Spleen (tissue), 11 donors: ENCODE measurements around the gene ALDH1A3. TPM values are rescaled to one million over a fixed set of nuclear protein-coding genes. Genes with fewer than 3 reads are reported as not detected.

Experiments used
- DNase-seq: peaks from one replicate; pipeline ENCODE4 v3.0.0-alpha.2; 2020
- H3K27ac ChIP-seq, 8 donors: fragments of 200-600 bp; sonication (generic) in 7 of 8; 1 replicate in 4 of 8; 2 replicates in 4 of 8; pipeline versions ENCODE4 v1.5.0 to v1.8.0; 2016 to 2021; ENCODE audit warnings: inconsistent platforms in 4 of 8, mild to moderate bottlenecking in 4 of 8, moderate library complexity in 1 of 8
- H3K27me3 ChIP-seq, 7 donors: fragments of 200-600 bp; sonication (generic) in 6 of 7; replicated peaks in 1 of 7; 1 replicate in 4 of 7; 2 replicates in 3 of 7; pipeline versions ENCODE4 v1.5.0 to v1.8.0; 2016 to 2021; ENCODE audit warnings: inconsistent platforms in 3 of 7, mild to moderate bottlenecking in 1 of 7
- H3K36me3 ChIP-seq, 6 donors: fragments of 200-600 bp; sonication (generic) in 5 of 6; 1 replicate in 4 of 6; 2 replicates in 2 of 6; pipeline versions ENCODE4 v1.5.0 to v1.8.0; 2016 to 2021; ENCODE audit warnings: inconsistent platforms in 2 of 6
- H3K4me1 ChIP-seq, 6 donors: fragments of 200-600 bp; sonication (generic) in 5 of 6; 1 replicate in 3 of 6; 2 replicates in 3 of 6; pipeline versions ENCODE4 v1.5.0 to v1.8.0; 2016 to 2021; ENCODE audit warnings: inconsistent platforms in 3 of 6
- H3K4me3 ChIP-seq, 8 donors: fragments of 200-600 bp; sonication (generic) in 7 of 8; 1 replicate in 4 of 8; 2 replicates in 4 of 8; pipeline versions ENCODE4 v1.5.0 to v1.8.0; 2016 to 2021; ENCODE audit warnings: inconsistent platforms in 4 of 8, mild to moderate bottlenecking in 4 of 8, moderate library complexity in 2 of 8
- H3K9me3 ChIP-seq, 8 donors: fragments of 200-600 bp; sonication (generic) in 7 of 8; 1 replicate in 4 of 8; 2 replicates in 4 of 8; pipeline versions ENCODE4 v1.5.0 to v1.8.0; 2016 to 2021; ENCODE audit warnings: inconsistent platforms in 4 of 8
- POLR2A ChIP-seq, 3 donors: fragments of 450-650 bp; IDR thresholded peaks; one replicate each; pipeline ENCODE4 v1.5.1; 2017; ENCODE audit warnings: antibody characterized with exemption in 3 of 3, mild to moderate bottlenecking in 1 of 3
- POLR2AphosphoS5 ChIP-seq, 3 donors: sonication (generic); formaldehyde crosslinking; IDR thresholded peaks; one replicate each; pipeline ENCODE4 v1.5.1; 2017; ENCODE audit warnings: antibody characterized with exemption in 3 of 3
- WGBS, 5 donors: extraction: QIAGEN DNeasy Blood & Tissue Kit in 3 of 5; methylation state at CpG; one replicate each; pipeline versions ENCODE4 v1.1.5 to v1.1.7; 2013 to 2018; 5-methylcytosine and 5-hydroxymethylcytosine counted together
- intact Hi-C: fragments of 100-400 bp; cut with DNase I; formaldehyde crosslinking; loops from one replicate; pipeline ENCODE4 v1.15.0; 2023; ENCODE audit warnings: low total_unique reads
- polyA plus RNA-seq, 3 donors: library from polyadenylated mRNA; stranded (reverse); fragments of 200-250 nt; gene quantifications; one replicate each; pipeline ENCODE4 v1.2.1, GENCODE V29; 2013
- total RNA-seq, 7 donors: library from RNA; depleted of rRNA in 3 of 7; stranded (reverse); fragments of >200 nt in 3 of 7; fragmentation: NEBNext Ultra II Directional in 4 of 7; extraction: Animal tissue kit (Norgen Biotek cat#: 25700) in 4 of 7; gene quantifications; one replicate each; pipeline versions ENCODE4 v1.1.0 to v1.2.1, GENCODE V29; 2016 to 2021
- TF ChIP-seq, protein P1 (sequence below), 11 experiments: fragments of 200-600 bp in 7 of 11; fragments of 450-650 bp in 4 of 11; sonication (generic) in 4 of 11; IDR thresholded peaks in 8 of 11; conservative IDR thresholded peaks in 3 of 11; 1 replicate in 7 of 11; 2 replicates in 4 of 11; pipeline versions ENCODE4 v1.4.0 to v1.8.0; 2016 to 2021; ENCODE audit warnings: antibody characterized with exemption in 11 of 11, inconsistent platforms in 4 of 11, mild to moderate bottlenecking in 1 of 11
- donor health status: healthy with polysubstance abuse.
- donor health status: DM: no; HTN: no; CAD: no; lungs with moderate emphysema.
- donor health status: DM: no; HTN: no; CAD: no.
- donor health status: Bipolar disorder and iron deficiency.
- donor health status: healthy.
- donor health status: DM: no; HTN: no; CAD: no.
- donor health status: DM: yes; HTN: yes; CAD: no.

ALDH1A3 gene
- total and polyA plus RNA-seq, 10 donors = 0.94 to 22.3 (median 4.6) TPM

- intact Hi-C loops = no loop called here
- no peak for DNase-seq
Measured at GRCh38 chr15:100859970-100860828, 19.4 kb upstream of the ALDH1A3 start.

GRCh38 chr15:100860829-100861510, 18.7 kb upstream of the ALDH1A3 start:
- Histone ChIP-seq H3K4me3 (no peak overlapping the region), H3K27me3 (peaks cover 0 to 11% (median 0%) of the 10 kb centered on the region in 7 donors), H3K9me3 (peaks cover 0 to 13% (median 0%) of the 10 kb centered on the region in 8 donors), H3K36me3 (no peaks in the 10 kb centered on the region), H3K4me1 (no peaks in the 10 kb centered on the region), H3K27ac (no peak overlapping the region)
- intact Hi-C loops = no loop called here
- TF ChIP-seq POLR2A (IDR thresholded peaks at IDR 0.05) (no peak), POLR2AphosphoS5 (IDR thresholded peaks at IDR 0.05) (no peak)
- TF ChIP-seq, protein P1, sequence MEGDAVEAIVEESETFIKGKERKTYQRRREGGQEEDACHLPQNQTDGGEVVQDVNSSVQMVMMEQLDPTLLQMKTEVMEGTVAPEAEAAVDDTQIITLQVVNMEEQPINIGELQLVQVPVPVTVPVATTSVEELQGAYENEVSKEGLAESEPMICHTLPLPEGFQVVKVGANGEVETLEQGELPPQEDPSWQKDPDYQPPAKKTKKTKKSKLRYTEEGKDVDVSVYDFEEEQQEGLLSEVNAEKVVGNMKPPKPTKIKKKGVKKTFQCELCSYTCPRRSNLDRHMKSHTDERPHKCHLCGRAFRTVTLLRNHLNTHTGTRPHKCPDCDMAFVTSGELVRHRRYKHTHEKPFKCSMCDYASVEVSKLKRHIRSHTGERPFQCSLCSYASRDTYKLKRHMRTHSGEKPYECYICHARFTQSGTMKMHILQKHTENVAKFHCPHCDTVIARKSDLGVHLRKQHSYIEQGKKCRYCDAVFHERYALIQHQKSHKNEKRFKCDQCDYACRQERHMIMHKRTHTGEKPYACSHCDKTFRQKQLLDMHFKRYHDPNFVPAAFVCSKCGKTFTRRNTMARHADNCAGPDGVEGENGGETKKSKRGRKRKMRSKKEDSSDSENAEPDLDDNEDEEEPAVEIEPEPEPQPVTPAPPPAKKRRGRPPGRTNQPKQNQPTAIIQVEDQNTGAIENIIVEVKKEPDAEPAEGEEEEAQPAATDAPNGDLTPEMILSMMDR (IDR thresholded peaks at IDR 0.05 in 8 of 11, conservative IDR thresholded peaks at IDR 0.05 in 3 of 11) = no peak
- 62 to 72% (median 70%) methylated on average over 14 of the region's 14 CpGs for WGBS, 5 donors
- DNase-seq = no peak

More at GRCh38 chr15:100859970-100860828, 19.4 kb upstream of the ALDH1A3 start:
- peaks cover 0 to 13% (median 0%) of the 10 kb centered on the region in 8 donors for H3K9me3 ChIP-seq
- TF ChIP-seq, protein P1 (IDR thresholded peaks at IDR 0.05 in 8 of 11, conservative IDR thresholded peaks at IDR 0.05 in 3 of 11) = no peak
- TF ChIP-seq POLR2A (IDR thresholded peaks at IDR 0.05) = no peak
- TF ChIP-seq POLR2AphosphoS5 (IDR thresholded peaks at IDR 0.05) = no peak
- peaks cover 0 to 11% (median 0%) of the 10 kb centered on the region in 7 donors for H3K27me3 ChIP-seq
- H3K4me1 ChIP-seq = no peaks in the 10 kb centered on the region
- H3K36me3 ChIP-seq = no peaks in the 10 kb centered on the region
- WGBS, 5 donors = 85 to 91% (median 88%) methylated on average over 10 to 11 of the region's 11 CpGs
- no peak overlapping the region for H3K27ac ChIP-seq
- no peak overlapping the region for H3K4me3 ChIP-seq

- 85 to 92% (median 88%) methylated on average over 12 to 16 of the region's 16 CpGs for WGBS, 5 donors
- Histone ChIP-seq H3K36me3 (no peaks in the 10 kb centered on the region), H3K9me3 (peaks cover 0 to 13% (median 0%) of the 10 kb centered on the region in 8 donors), H3K4me3 (no peak overlapping the region), H3K27me3 (peaks cover 0 to 11% (median 0%) of the 10 kb centered on the region in 7 donors), H3K4me1 (no peaks in the 10 kb centered on the region), H3K27ac (no peak overlapping the region)
- no peak for DNase-seq
- intact Hi-C loops = no loop called here
- TF ChIP-seq POLR2A (IDR thresholded peaks at IDR 0.05) (no peak), POLR2AphosphoS5 (IDR thresholded peaks at IDR 0.05) (no peak)
- TF ChIP-seq, protein P1 (IDR thresholded peaks at IDR 0.05 in 8 of 11, conservative IDR thresholded peaks at IDR 0.05 in 3 of 11) = no peak
Measured at GRCh38 chr15:100861511-100861991, 18.1 kb upstream of the ALDH1A3 start.
